A673 (cell line): Measurements from ENCODE around the gene TET1. TPM values are rescaled to one million over a fixed set of nuclear protein-coding genes. Genes with fewer than 3 reads are reported as not detected.
A peak's percentile ranks its signal among the peaks of the same experiment; 100 is the strongest.
"Not testable (repeated sequence)": the region's sequence is repeated elsewhere in the genome, so short reads cannot be mapped to it uniquely, and the experiment has no call there.

Source experiments
- BruUV-seq: library from RNA; stranded (reverse); fragments of 400-500 nt; replicated peaks from 2 replicates; lab custom pipeline; 2021; lab: Mats Ljungman, UMichigan
- CTCF ChIA-PET: fragments of 300-600 bp; sonication (Branson Sonifier 250); formaldehyde crosslinking; loops from one replicate; lab custom pipeline; 2022; ENCODE audit warnings: antibody characterized with exemption; lab: Charles Lee
- POLR2A ChIA-PET: fragments of 300-600 bp; sonication (Branson Sonifier 250); formaldehyde crosslinking; loops from one replicate; lab custom pipeline; 2022; ENCODE audit warnings: antibody characterized with exemption; ENCODE audit not compliant: low non-redundant PET; lab: Charles Lee
- DNase-seq: peaks from one replicate; pipeline ENCODE4 v3.0.0-alpha.2; 2015; ENCODE audit warnings: low spot score
- H3K27ac ChIP-seq: fragments of 200-600 bp; sonication (generic); 2 replicates; pipeline ENCODE4 v1.5.1; 2016; ENCODE audit warnings: mixed run types, low read depth, mild to moderate bottlenecking, mixed read lengths, antibody characterized with exemption, low read length; ENCODE audit not compliant: poor library complexity, severe bottlenecking
- H3K27me3 ChIP-seq: fragments of 200-600 bp; sonication (generic); replicated peaks from 2 replicates; pipeline ENCODE4 v1.6.1; 2017; ENCODE audit warnings: mixed run types, low read depth, mild to moderate bottlenecking, mixed read lengths, antibody characterized with exemption, low read length; ENCODE audit not compliant: insufficient read depth, poor library complexity
- H3K36me3 ChIP-seq: fragments of 200-600 bp; sonication (generic); 2 replicates; pipeline ENCODE4 v1.6.1; 2016; ENCODE audit warnings: mixed run types, mild to moderate bottlenecking, mixed read lengths, antibody characterized with exemption, low read length; ENCODE audit not compliant: insufficient read depth, poor library complexity, severe bottlenecking
- H3K4me1 ChIP-seq: fragments of 200-600 bp; sonication (generic); 2 replicates; pipeline ENCODE4 v1.6.1; 2017; ENCODE audit warnings: mixed run types, mild to moderate bottlenecking, mixed read lengths, antibody characterized with exemption, low read length; ENCODE audit not compliant: insufficient read depth, poor library complexity, severe bottlenecking
- H3K4me3 ChIP-seq: fragments of 200-600 bp; sonication (generic); 2 replicates; pipeline ENCODE4 v1.5.1; 2016; ENCODE audit warnings: low read depth, mixed run types, mild to moderate bottlenecking, mixed read lengths, low read length; ENCODE audit not compliant: poor library complexity, severe bottlenecking
- H3K9me3 ChIP-seq: fragments of 200-600 bp; sonication (generic); 2 replicates; pipeline ENCODE4 v1.6.1; 2016; ENCODE audit warnings: mixed run types, low read depth, mild to moderate bottlenecking, mixed read lengths, antibody characterized with exemption, low read length; ENCODE audit not compliant: poor library complexity, severe bottlenecking
- EZH2 ChIP-seq: fragments of 200-600 bp; sonication (generic); IDR thresholded peaks from 2 replicates; pipeline ENCODE4 v1.6.1; 2017; ENCODE audit warnings: borderline replicate concordance, low read depth, mild to moderate bottlenecking, mixed read lengths, antibody characterized with exemption, low read length; ENCODE audit not compliant: poor library complexity, severe bottlenecking
- intact Hi-C: fragments of 100-400 bp; cut with micrococcal nuclease; formaldehyde crosslinking; loops from one replicate; pipeline ENCODE4 v1.10.0; 2022; ENCODE audit not compliant: unreplicated experiment
- total RNA-seq: library from RNA; stranded (reverse); gene quantifications from 2 replicates; pipeline ENCODE4 v1.2.3, GENCODE V29; 2021
- TF ChIP-seq, protein P1 (sequence below): fragments of 300-800, 200-600 bp; sonication (generic); conservative IDR thresholded peaks from 2 replicates; pipeline ENCODE4 v1.5.1; 2017; ENCODE audit warnings: low read depth, mild to moderate bottlenecking, antibody characterized with exemption, low read length, moderate library complexity, mixed read lengths

The TET1 gene
- total RNA-seq, 1 experiment from 2014 or later: 15.2 TPM

GRCh38 chr10:68517188-68517587, 42.9 kb upstream of the TET1 start:
- Histone ChIP-seq H3K27me3 (no peaks in the 10 kb centered on the region), H3K9me3 (no peaks in the 10 kb centered on the region), H3K27ac (no peak overlapping the region), H3K36me3 (no peaks in the 10 kb centered on the region), H3K4me1 (peaks cover 8% of the 10 kb centered on the region), H3K4me3 (no peak overlapping the region)
- no TSS peak for BruUV-seq
- POLR2A ChIA-PET: no interaction called here
- no peak for DNase-seq
- CTCF ChIA-PET: no interaction called here
- intact Hi-C loops: no loop called here
- TF ChIP-seq, protein P1, sequence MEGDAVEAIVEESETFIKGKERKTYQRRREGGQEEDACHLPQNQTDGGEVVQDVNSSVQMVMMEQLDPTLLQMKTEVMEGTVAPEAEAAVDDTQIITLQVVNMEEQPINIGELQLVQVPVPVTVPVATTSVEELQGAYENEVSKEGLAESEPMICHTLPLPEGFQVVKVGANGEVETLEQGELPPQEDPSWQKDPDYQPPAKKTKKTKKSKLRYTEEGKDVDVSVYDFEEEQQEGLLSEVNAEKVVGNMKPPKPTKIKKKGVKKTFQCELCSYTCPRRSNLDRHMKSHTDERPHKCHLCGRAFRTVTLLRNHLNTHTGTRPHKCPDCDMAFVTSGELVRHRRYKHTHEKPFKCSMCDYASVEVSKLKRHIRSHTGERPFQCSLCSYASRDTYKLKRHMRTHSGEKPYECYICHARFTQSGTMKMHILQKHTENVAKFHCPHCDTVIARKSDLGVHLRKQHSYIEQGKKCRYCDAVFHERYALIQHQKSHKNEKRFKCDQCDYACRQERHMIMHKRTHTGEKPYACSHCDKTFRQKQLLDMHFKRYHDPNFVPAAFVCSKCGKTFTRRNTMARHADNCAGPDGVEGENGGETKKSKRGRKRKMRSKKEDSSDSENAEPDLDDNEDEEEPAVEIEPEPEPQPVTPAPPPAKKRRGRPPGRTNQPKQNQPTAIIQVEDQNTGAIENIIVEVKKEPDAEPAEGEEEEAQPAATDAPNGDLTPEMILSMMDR: no peak
- no peak for TF ChIP-seq EZH2

GRCh38 chr10:68518609-68519008, 41.5 kb upstream of the TET1 start:
- POLR2A ChIA-PET: not testable (repeated sequence)

GRCh38 chr10:68525490-68526038, 34.6 kb upstream of the TET1 start:
- H3K9me3 ChIP-seq, BruUV-seq, H3K27ac ChIP-seq, DNase-seq, POLR2A ChIA-PET, H3K4me1 ChIP-seq, H3K27me3 ChIP-seq, H3K4me3 ChIP-seq, H3K36me3 ChIP-seq, intact Hi-C loops, CTCF ChIA-PET: not testable (repeated sequence)

More at GRCh38 chr10:68518609-68519008, 41.5 kb upstream of the TET1 start:
- H3K4me1 ChIP-seq, H3K9me3 ChIP-seq, CTCF ChIA-PET, H3K4me3 ChIP-seq, BruUV-seq, H3K36me3 ChIP-seq, intact Hi-C loops, H3K27me3 ChIP-seq, DNase-seq, H3K27ac ChIP-seq: not testable (repeated sequence)

DNA sequence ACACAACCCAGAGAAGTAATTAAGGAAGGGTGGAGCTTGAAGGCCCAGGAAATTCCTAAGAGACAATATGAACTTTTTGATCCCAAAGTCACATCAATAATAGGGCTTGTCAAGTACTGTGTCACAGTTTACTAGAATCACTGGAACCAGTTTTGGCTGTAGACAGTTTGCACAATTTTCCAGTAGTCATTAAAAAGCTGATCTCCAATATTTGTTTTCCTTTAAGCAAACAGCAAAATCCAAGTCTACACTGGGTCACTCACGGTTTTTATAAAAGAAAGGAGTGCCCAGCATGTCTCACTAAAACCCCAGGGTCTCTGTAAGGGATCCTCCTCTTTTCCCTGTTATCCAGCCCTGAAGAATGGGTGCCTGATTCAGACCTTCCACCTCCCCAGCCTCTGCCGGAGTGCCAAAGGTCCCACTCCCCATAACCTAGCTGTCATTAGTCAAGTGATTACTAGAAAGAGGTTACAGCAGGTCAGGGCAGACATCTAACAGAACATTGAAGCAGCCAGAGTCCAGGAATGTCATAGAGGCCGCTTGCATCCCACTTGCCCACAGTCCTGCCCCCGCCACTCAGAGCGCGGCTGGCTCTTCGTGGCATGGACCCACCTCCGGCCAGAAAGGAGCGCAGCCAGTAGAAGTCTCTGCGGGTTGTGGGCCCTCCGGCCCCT, 33.4 kb upstream of the TET1 start:
- no peaks in the 10 kb centered on the region for H3K27me3 ChIP-seq
- peaks cover 3% of the 10 kb centered on the region for H3K4me1 ChIP-seq
- TF ChIP-seq EZH2: no peak
- TF ChIP-seq, protein P1: no peak
- no peak for DNase-seq
- BruUV-seq: TSS peak; percentile 66
- no peaks in the 10 kb centered on the region for H3K36me3 ChIP-seq
- intact Hi-C loops: no loop called here
- ChIA-PET CTCF (no interaction called here), POLR2A (no interaction called here)
- H3K27ac ChIP-seq: peak overlapping the region; percentile 84
- H3K9me3 ChIP-seq: no peaks in the 10 kb centered on the region
- peak overlapping the region; percentile 92 for H3K4me3 ChIP-seq
